Activated B cell treated with CpG ODN at 0.5 μM for 24 hours (primary cell): ENCODE results near the gene TMEM253. TPM values are rescaled to one million over a fixed set of nuclear protein-coding genes. Genes with fewer than 3 reads are reported as not detected.

Experiments used
- ATAC-seq: fragments of 200-7000 bp; cut with Tn5 transposase; one replicate; pipeline ENCODE4 v1.10.0; 2021; ENCODE audit warnings: low read depth, mild to moderate bottlenecking, moderate library complexity
- CTCF ChIA-PET: fragments of 350-600 bp; sonication (Branson Sonifier 250); formaldehyde crosslinking; loops from one replicate; lab custom pipeline; 2021; ENCODE audit warnings: antibody characterized with exemption; lab: Charles Lee
- POLR2A ChIA-PET: fragments of 350-600 bp; sonication (Branson Sonifier 250); formaldehyde crosslinking; loops from one replicate; lab custom pipeline; 2021; ENCODE audit warnings: antibody characterized with exemption; lab: Charles Lee
- DNase-seq: peaks from one replicate; pipeline ENCODE4 v3.0.0; 2022
- H3K27ac Mint-ChIP-seq: one replicate; pipeline ENCODE4 v1.8.0; 2020; ENCODE audit warnings: mixed read lengths
- H3K27me3 Mint-ChIP-seq: one replicate; pipeline ENCODE4 v1.8.0; 2021; ENCODE audit warnings: mixed read lengths
- H3K36me3 Mint-ChIP-seq: one replicate; pipeline ENCODE4 v1.8.0; 2021; ENCODE audit warnings: low read depth, mixed read lengths
- H3K4me1 Mint-ChIP-seq: one replicate; pipeline ENCODE4 v1.8.0; 2021; ENCODE audit warnings: mixed read lengths
- H3K4me3 Mint-ChIP-seq: one replicate; pipeline ENCODE4 v1.8.0; 2020; ENCODE audit warnings: mild to moderate bottlenecking, mixed read lengths
- H3K9me3 Mint-ChIP-seq: one replicate; pipeline ENCODE4 v1.8.0; 2020; ENCODE audit warnings: mixed read lengths
- intact Hi-C: fragments of 100-400 bp; cut with micrococcal nuclease; formaldehyde crosslinking; loops from one replicate; pipeline ENCODE4 v1.15.1; 2024
- total RNA-seq: library from RNA; stranded (reverse); gene quantifications from 2 replicates; pipeline ENCODE4 v1.2.3, GENCODE V29; 2022
- TF ChIP-seq, protein P1 (sequence below): fragments of 200-600 bp; IDR thresholded peaks from one replicate; pipeline ENCODE4 v1.8.0; 2022; ENCODE audit warnings: antibody characterized with exemption, mild to moderate bottlenecking

Gene TMEM253
- total RNA-seq, 1 donor from 2014 or later, result not detected

DNA sequence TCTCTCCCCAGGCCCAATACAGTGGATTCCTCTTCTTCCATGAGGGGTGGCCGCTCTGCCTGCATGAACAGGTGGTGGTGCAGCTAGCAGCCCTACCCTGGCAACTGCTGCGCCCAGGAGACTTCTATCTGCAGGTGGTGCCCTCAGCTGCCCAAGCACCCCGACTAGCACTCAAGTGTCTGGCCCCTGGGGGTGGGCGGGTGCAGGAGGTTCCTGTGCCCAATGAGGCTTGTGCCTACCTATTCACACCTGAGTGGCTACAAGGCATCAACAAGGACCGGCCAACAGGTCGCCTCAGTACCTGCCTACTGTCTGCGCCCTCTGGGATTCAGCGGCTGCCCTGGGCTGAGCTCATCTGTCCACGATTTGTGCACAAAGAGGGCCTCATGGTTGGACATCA is 26.9 kb upstream of the TMEM253 start:
- TF ChIP-seq, protein P1, sequence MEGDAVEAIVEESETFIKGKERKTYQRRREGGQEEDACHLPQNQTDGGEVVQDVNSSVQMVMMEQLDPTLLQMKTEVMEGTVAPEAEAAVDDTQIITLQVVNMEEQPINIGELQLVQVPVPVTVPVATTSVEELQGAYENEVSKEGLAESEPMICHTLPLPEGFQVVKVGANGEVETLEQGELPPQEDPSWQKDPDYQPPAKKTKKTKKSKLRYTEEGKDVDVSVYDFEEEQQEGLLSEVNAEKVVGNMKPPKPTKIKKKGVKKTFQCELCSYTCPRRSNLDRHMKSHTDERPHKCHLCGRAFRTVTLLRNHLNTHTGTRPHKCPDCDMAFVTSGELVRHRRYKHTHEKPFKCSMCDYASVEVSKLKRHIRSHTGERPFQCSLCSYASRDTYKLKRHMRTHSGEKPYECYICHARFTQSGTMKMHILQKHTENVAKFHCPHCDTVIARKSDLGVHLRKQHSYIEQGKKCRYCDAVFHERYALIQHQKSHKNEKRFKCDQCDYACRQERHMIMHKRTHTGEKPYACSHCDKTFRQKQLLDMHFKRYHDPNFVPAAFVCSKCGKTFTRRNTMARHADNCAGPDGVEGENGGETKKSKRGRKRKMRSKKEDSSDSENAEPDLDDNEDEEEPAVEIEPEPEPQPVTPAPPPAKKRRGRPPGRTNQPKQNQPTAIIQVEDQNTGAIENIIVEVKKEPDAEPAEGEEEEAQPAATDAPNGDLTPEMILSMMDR, result no peak
- no peak overlapping the region for H3K27ac Mint-ChIP-seq
- no peak for DNase-seq
- peaks cover 2% of the 10 kb centered on the region for H3K27me3 Mint-ChIP-seq
- no peaks in the 10 kb centered on the region for H3K36me3 Mint-ChIP-seq
- H3K4me1 Mint-ChIP-seq, result peaks cover 35% of the 10 kb centered on the region
- ATAC-seq, result no peak
- ChIA-PET POLR2A (no interaction called here), CTCF (no interaction called here)
- H3K4me3 Mint-ChIP-seq, result no peak overlapping the region
- H3K9me3 Mint-ChIP-seq, result no peaks in the 10 kb centered on the region
- intact Hi-C loops, result loop anchor here (10.0 kb wide), 1 partner anchor 439 kb away; no protein-coding TSS in a partner anchor

DNA sequence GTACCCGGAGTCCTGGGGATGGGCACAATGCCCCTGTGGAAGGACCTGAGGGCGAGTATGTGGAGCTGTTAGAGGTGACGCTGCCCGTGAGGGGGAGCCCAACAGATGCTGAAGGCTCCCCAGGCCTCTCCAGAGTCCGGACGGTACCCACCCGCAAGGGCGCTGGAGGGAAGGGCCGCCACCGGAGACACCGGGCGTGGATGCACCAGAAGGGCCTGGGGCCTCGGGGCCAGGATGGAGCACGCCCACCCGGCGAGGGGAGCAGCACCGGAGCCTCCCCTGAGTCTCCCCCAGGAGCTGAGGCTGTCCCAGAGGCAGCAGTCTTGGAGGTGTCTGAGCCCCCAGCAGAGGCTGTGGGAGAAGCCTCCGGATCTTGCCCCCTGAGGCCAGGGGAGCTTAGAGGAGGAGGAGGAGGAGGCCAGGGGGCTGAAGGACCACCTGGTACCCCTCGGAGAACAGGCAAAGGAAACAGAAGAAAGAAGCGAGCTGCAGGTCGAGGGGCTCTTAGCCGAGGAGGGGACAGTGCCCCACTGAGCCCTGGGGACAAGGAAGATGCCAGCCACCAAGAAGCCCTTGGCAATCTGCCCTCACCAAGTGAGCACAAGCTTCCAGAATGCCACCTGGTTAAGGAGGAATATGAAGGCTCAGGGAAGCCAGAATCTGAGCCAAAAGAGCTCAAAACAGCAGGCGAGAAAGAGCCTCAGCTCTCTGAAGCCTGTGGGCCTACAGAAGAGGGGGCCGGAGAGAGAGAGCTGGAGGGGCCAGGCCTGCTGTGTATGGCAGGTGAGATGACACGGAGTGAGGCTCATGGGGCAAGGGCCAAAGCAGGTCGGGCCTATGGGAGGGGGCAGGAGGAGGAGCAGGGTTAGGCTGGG is 26.2 kb upstream of the TMEM253 start:
- Mint-ChIP-seq H3K4me3 (no peak overlapping the region), H3K4me1 (peaks cover 28% of the 10 kb centered on the region), H3K9me3 (no peaks in the 10 kb centered on the region), H3K27ac (no peak overlapping the region), H3K36me3 (no peaks in the 10 kb centered on the region), H3K27me3 (no peaks in the 10 kb centered on the region)
- ATAC-seq, result no peak
- intact Hi-C loops, result loop anchor here (10.0 kb wide), 1 partner anchor 440 kb away; no protein-coding TSS in a partner anchor
- ChIA-PET POLR2A (interaction anchor here (0.9 kb wide), 1 partner anchor 18 kb away, joined by 3 read pairs; no protein-coding TSS in a partner anchor), CTCF (interaction anchor here (0.7 kb wide), 1 partner anchor 18 kb away, joined by 3 read pairs; no protein-coding TSS in a partner anchor)
- DNase-seq, result no peak
- TF ChIP-seq, protein P1, result no peak

DNA sequence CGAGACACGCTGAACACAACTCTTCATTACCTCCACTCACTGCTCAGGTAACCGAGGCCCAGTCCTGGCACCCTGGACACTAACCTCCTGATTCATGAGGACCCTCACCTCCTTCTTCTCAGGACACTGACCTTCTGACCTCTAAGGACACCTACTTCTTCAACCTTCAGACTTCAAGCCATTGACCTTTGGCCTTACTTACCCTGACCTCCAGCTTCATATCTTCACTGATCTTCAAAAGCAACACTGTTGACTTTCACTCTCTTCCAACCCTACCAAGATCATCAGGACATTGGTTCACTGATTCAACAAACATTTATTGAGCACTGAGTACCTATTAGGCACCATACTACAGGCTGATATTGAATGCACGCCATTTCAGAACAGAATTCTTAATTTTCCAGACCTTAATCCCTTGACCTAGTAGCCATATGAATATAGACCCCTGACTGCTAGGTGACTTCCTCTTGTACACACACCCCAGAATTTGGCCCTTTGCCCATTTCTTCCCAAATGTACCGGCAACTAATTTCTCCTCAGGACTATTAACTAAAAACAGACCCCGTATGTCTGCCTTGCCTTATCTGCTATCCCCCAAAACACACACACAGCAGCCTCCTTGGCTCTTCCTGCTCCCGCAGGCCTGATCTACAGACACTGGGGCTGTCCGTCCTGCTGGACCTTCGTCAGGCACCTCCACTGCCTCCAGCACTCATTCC is 25.0 kb upstream of the TMEM253 start:
- Mint-ChIP-seq H3K27me3 (peaks cover 2% of the 10 kb centered on the region), H3K9me3 (no peaks in the 10 kb centered on the region), H3K27ac (no peak overlapping the region), H3K4me1 (peaks cover 19% of the 10 kb centered on the region), H3K4me3 (no peak overlapping the region), H3K36me3 (no peaks in the 10 kb centered on the region)
- POLR2A ChIA-PET, result no interaction called here
- CTCF ChIA-PET, result interaction anchor here (1.5 kb wide), 1 partner anchor 29 kb away, joined by 3 read pairs; no protein-coding TSS in a partner anchor
- no peak for ATAC-seq
- intact Hi-C loops, result loop anchor here (10.0 kb wide), 1 partner anchor 441 kb away; no protein-coding TSS in a partner anchor
- DNase-seq, result no peak
- TF ChIP-seq, protein P1, result no peak

DNA sequence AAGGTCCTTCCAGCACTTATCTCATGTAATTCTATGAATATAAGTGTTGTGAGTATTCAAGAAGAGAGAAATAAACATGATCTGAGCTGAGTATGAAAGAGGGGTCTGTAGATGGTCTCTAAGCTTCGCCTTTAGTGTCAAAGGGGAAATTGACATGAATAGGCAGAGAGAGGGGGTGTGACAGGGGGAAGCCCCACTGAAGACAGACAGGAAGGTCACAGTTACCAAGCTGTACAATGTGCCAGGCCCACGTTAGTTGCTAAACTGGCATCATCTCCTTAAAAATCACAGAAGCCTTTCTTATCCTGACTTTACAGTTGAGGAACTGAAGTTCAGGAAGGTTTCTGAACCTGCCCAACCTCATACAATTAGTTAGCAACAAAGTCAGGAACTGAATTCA is 23.2 kb upstream of the TMEM253 start:
- Mint-ChIP-seq H3K9me3 (no peaks in the 10 kb centered on the region), H3K36me3 (no peaks in the 10 kb centered on the region), H3K4me3 (no peak overlapping the region), H3K4me1 (peaks cover 1% of the 10 kb centered on the region), H3K27ac (no peak overlapping the region), H3K27me3 (peaks cover 2% of the 10 kb centered on the region)
- ChIA-PET POLR2A (no interaction called here), CTCF (interaction anchor here (0.8 to 1.4 kb wide), 3 partner anchors 9 to 16 kb away, joined by 3 to 4 read pairs (median 3); no protein-coding TSS in a partner anchor)
- DNase-seq, result no peak
- intact Hi-C loops, result loop anchor here (10.0 kb wide), 1 partner anchor 443 kb away; no protein-coding TSS in a partner anchor
- no peak for ATAC-seq
- TF ChIP-seq, protein P1, result no peak
